Neuronal stem cell (in vitro differentiated cells): ENCODE results near the gene RNF7. TPM values are rescaled to one million over a fixed set of nuclear protein-coding genes. Genes with fewer than 3 reads are reported as not detected.

Experiments used
- DNase-seq: peaks from one replicate; pipeline ENCODE4 v3.0.0-alpha.2; 2013; ENCODE audit warnings: low spot score
- H2AFZ ChIP-seq: one replicate; pipeline ENCODE4 v1.6.1; 2013; ENCODE audit warnings: mild to moderate bottlenecking, low read length, inconsistent platforms
- H2AK5ac ChIP-seq: 2 replicates; pipeline ENCODE4 v1.6.1; 2013; ENCODE audit warnings: low read depth, mild to moderate bottlenecking, inconsistent platforms, low read length, moderate library complexity, mixed read lengths
- H2BK120ac ChIP-seq: 2 replicates; pipeline ENCODE4 v1.6.1; 2013; ENCODE audit warnings: low read depth, mild to moderate bottlenecking, inconsistent platforms, low read length, moderate library complexity, mixed read lengths
- H2BK12ac ChIP-seq: one replicate; pipeline ENCODE4 v1.6.1; 2013; ENCODE audit warnings: low read length, inconsistent platforms
- H2BK15ac ChIP-seq: 2 replicates; pipeline ENCODE4 v1.6.1; 2013; ENCODE audit warnings: mild to moderate bottlenecking, low read length, inconsistent platforms, mixed read lengths
- H2BK5ac ChIP-seq: one replicate; pipeline ENCODE4 v1.6.1; 2013; ENCODE audit warnings: inconsistent platforms, mild to moderate bottlenecking, low read length, moderate library complexity
- H3K14ac ChIP-seq: one replicate; pipeline ENCODE4 v1.6.1; 2013; ENCODE audit warnings: low read length, inconsistent platforms
- H3K18ac ChIP-seq: 2 replicates; pipeline ENCODE4 v1.6.1; 2013; ENCODE audit warnings: low read length, inconsistent platforms
- H3K23ac ChIP-seq: 2 replicates; pipeline ENCODE4 v1.6.1; 2013; ENCODE audit warnings: low read depth, mild to moderate bottlenecking, mixed read lengths, low read length, inconsistent platforms; ENCODE audit not compliant: poor library complexity
- H3K27ac ChIP-seq: replicated peaks from 3 replicates; pipeline ENCODE4 v1.5.1; 2013; ENCODE audit warnings: low read length, inconsistent platforms
- H3K27me3 ChIP-seq, 3 experiments: 2 replicates each; pipeline ENCODE4 v1.6.1; 2013; ENCODE audit warnings: low read length in 3 of 3, mild to moderate bottlenecking in 2 of 3, inconsistent platforms in 1 of 3, low read depth in 1 of 3, mixed read lengths in 1 of 3, moderate library complexity in 1 of 3; ENCODE audit not compliant: control insufficient read depth in 3 of 3, insufficient read depth in 3 of 3
- H3K36me3 ChIP-seq, 2 donors: replicated peaks in 1 of 2; 2 replicates each; pipeline ENCODE4 v1.6.1; 2013; ENCODE audit warnings: low read length in 2 of 2; ENCODE audit not compliant: control insufficient read depth in 2 of 2, insufficient read depth in 2 of 2
- H3K4ac ChIP-seq: 2 replicates; pipeline ENCODE4 v1.6.1; 2013; ENCODE audit warnings: inconsistent platforms, mild to moderate bottlenecking, low read length, moderate library complexity
- H3K4me1 ChIP-seq, 2 donors: 1 replicate in 1 of 2; 2 replicates in 1 of 2; pipeline ENCODE4 v1.6.1; 2013; ENCODE audit warnings: low read length in 2 of 2, low read depth in 1 of 2; ENCODE audit not compliant: control insufficient read depth in 2 of 2, insufficient read depth in 1 of 2
- H3K4me2 ChIP-seq: one replicate; pipeline ENCODE4 v1.6.1; 2013; ENCODE audit warnings: mild to moderate bottlenecking, low read length, inconsistent platforms; ENCODE audit not compliant: insufficient read depth, poor library complexity, severe bottlenecking
- H3K4me3 ChIP-seq, 2 donors: 2 replicates each; pipeline ENCODE4 v1.5.1; 2013; ENCODE audit warnings: low read length in 2 of 2, mild to moderate bottlenecking in 2 of 2, inconsistent platforms in 1 of 2, moderate library complexity in 1 of 2
- H3K79me1 ChIP-seq: one replicate; pipeline ENCODE4 v1.6.1; 2013; ENCODE audit warnings: low read depth, mild to moderate bottlenecking, inconsistent platforms, low read length, moderate library complexity
- H3K9ac ChIP-seq: one replicate; pipeline ENCODE4 v1.6.1; 2013; ENCODE audit warnings: mild to moderate bottlenecking, low read depth, low read length, inconsistent platforms; ENCODE audit not compliant: poor library complexity
- H3K9me3 ChIP-seq, 2 donors: replicated peaks in 1 of 2; 2 replicates each; pipeline versions ENCODE3 to v1.6.1; 2013; ENCODE audit warnings: low read length in 2 of 2, mild to moderate bottlenecking in 2 of 2, inconsistent platforms in 1 of 2, low read depth in 1 of 2, mixed read lengths in 1 of 2, moderate library complexity in 1 of 2; ENCODE audit not compliant: control insufficient read depth in 2 of 2, insufficient read depth in 1 of 2
- H4K8ac ChIP-seq: one replicate; pipeline ENCODE4 v1.6.1; 2013; ENCODE audit warnings: low read depth, mild to moderate bottlenecking, inconsistent platforms, low read length, moderate library complexity
- H4K91ac ChIP-seq: one replicate; pipeline ENCODE4 v1.6.1; 2013; ENCODE audit warnings: low read length, low read depth, mild to moderate bottlenecking, inconsistent platforms; ENCODE audit not compliant: poor library complexity
- WGBS, 2 donors: extraction: QIAGEN DNeasy Blood & Tissue Kit; methylation state at CpG; one replicate each; pipeline ENCODE4 v1.1.7; 2013; ENCODE audit warnings: missing lambda C conversion rate in 2 of 2, mixed read lengths in 1 of 2; ENCODE audit not compliant: insufficient read length in 2 of 2, insufficient replicate concordance in 1 of 2; ENCODE audit errors: extremely low coverage in 2 of 2; 5-methylcytosine and 5-hydroxymethylcytosine counted together
- small RNA-seq: library from polyadenylated mRNA; stranded (forward); fragments of <200 nt; extraction: miRNeasy Mini kit (QIAGEN cat#:217004); gene quantifications from one replicate; pipeline ENCODE3, GENCODE V24; 2013; ENCODE audit not compliant: insufficient read depth

The RNF7 gene

GRCh38 chr3:141796081-141796888, 58.2 kb downstream of the RNF7 start:
- no peak overlapping the region for H4K91ac ChIP-seq
- no peak overlapping the region for H3K14ac ChIP-seq
- no CpG with 5 or more reads among the region's 11 CpGs for WGBS, 2 donors
- no peak for DNase-seq
- H3K18ac ChIP-seq = peak overlapping the region; percentile 83
- no peak overlapping the region for H2BK5ac ChIP-seq
- no peak overlapping the region for H4K8ac ChIP-seq
- no peak overlapping the region for H3K4ac ChIP-seq
- no peak overlapping the region for H3K4me2 ChIP-seq
- no peak overlapping the region for H3K27ac ChIP-seq
- no peaks in the 10 kb centered on the region for H3K79me1 ChIP-seq
- no peak overlapping the region for H3K23ac ChIP-seq
- H3K9me3 ChIP-seq = no peaks in the 10 kb centered on the region
- no peaks in the 10 kb centered on the region for H3K36me3 ChIP-seq
- H2BK15ac ChIP-seq = peak overlapping the region; percentile 3
- no peak overlapping the region for H3K9ac ChIP-seq
- H2AFZ ChIP-seq = peak overlapping the region; percentile 98
- H3K4me1 ChIP-seq = peaks cover 11 to 25% of the 10 kb centered on the region in 2 donors
- no peak overlapping the region for H3K4me3 ChIP-seq
- H2BK120ac ChIP-seq = no peak overlapping the region
- peak overlapping the region; percentile 67 for H2AK5ac ChIP-seq
- peaks cover 0 to 6% (median 0%) of the 10 kb centered on the region in 3 experiments for H3K27me3 ChIP-seq
- no peak overlapping the region for H2BK12ac ChIP-seq

Small RNAs within 50 kb of the gene (small RNA-seq; reads per million reads assigned to genes)
- gene AC112771.1 = not detected
